Liver (tissue), 9 donors: Measurements from ENCODE around the gene THOP1. TPM values are rescaled to one million over a fixed set of nuclear protein-coding genes. Genes with fewer than 3 reads are reported as not detected.

Source experiments
- DNase-seq: peaks from one replicate; pipeline ENCODE4 v3.0.0-alpha.2; 2017; ENCODE audit warnings: low spot score
- H3K27ac ChIP-seq, 2 donors: one replicate each; pipeline ENCODE4 v1.7.0; 2013; ENCODE audit warnings: inconsistent platforms in 2 of 2, low read length in 2 of 2, control low read depth in 1 of 2, low read depth in 1 of 2, mild to moderate bottlenecking in 1 of 2
- H3K27me3 ChIP-seq, 4 donors: one replicate each; pipeline versions ENCODE4 v1.6.1 to v1.7.0; 2013; ENCODE audit warnings: low read length in 3 of 4, inconsistent platforms in 1 of 4, mild to moderate bottlenecking in 1 of 4, moderate library complexity in 1 of 4; ENCODE audit not compliant: control insufficient read depth in 4 of 4, insufficient read depth in 4 of 4
- H3K36me3 ChIP-seq, 4 donors: one replicate each; pipeline versions ENCODE4 v1.6.1 to v1.7.0; 2013; ENCODE audit warnings: low read length in 3 of 4, mild to moderate bottlenecking in 3 of 4, low read depth in 1 of 4, moderate library complexity in 1 of 4; ENCODE audit not compliant: control insufficient read depth in 4 of 4, insufficient read depth in 3 of 4
- H3K4me1 ChIP-seq, 4 donors: one replicate each; pipeline versions ENCODE4 v1.6.1 to v1.7.0; 2013; ENCODE audit warnings: low read length in 3 of 4, mild to moderate bottlenecking in 3 of 4, moderate library complexity in 1 of 4; ENCODE audit not compliant: control insufficient read depth in 4 of 4, insufficient read depth in 4 of 4
- H3K4me3 ChIP-seq, 3 donors: one replicate each; pipeline versions ENCODE4 v1.6.1 to v1.7.0; 2013; ENCODE audit warnings: low read length in 3 of 3, control low read depth in 1 of 3, low read depth in 1 of 3, mild to moderate bottlenecking in 1 of 3
- H3K9ac ChIP-seq, 2 donors: one replicate each; pipeline ENCODE4 v1.7.0; 2013; ENCODE audit warnings: low read length in 2 of 2, mild to moderate bottlenecking in 2 of 2, moderate library complexity in 2 of 2, control low read depth in 1 of 2, low read depth in 1 of 2
- H3K9me3 ChIP-seq, 4 donors: one replicate each; pipeline versions ENCODE4 v1.6.1 to v1.7.0; 2013; ENCODE audit warnings: low read length in 3 of 4; ENCODE audit not compliant: control insufficient read depth in 4 of 4
- EGR1 ChIP-seq, 2 donors: IDR thresholded peaks; 2 replicates each; pipeline ENCODE4 v1.6.1; 2016 to 2018; ENCODE audit warnings: antibody characterized with exemption in 2 of 2, low read depth in 2 of 2
- FOXA1 ChIP-seq: IDR thresholded peaks from 2 replicates; pipeline ENCODE4 v1.6.1; 2016; ENCODE audit warnings: antibody characterized with exemption
- FOXA2 ChIP-seq: IDR thresholded peaks from 2 replicates; pipeline ENCODE4 v1.6.1; 2016; ENCODE audit warnings: antibody characterized with exemption
- GABPA ChIP-seq, 2 donors: IDR thresholded peaks in 1 of 2; conservative IDR thresholded peaks in 1 of 2; 2 replicates each; pipeline ENCODE4 v1.6.1; 2016; ENCODE audit warnings: antibody characterized with exemption in 2 of 2, mild to moderate bottlenecking in 1 of 2, moderate library complexity in 1 of 2
- HNF4G ChIP-seq: IDR thresholded peaks from 2 replicates; pipeline ENCODE4 v1.6.1; 2016; ENCODE audit warnings: antibody characterized with exemption
- JUND ChIP-seq, 2 donors: IDR thresholded peaks; 2 replicates each; pipeline ENCODE4 v1.6.1; 2016; ENCODE audit warnings: antibody characterized with exemption in 2 of 2
- NR2F2 ChIP-seq: IDR thresholded peaks from 2 replicates; pipeline ENCODE4 v1.6.1; 2016; ENCODE audit warnings: antibody characterized with exemption
- RAD21 ChIP-seq, 2 donors: IDR thresholded peaks; 2 replicates each; pipeline ENCODE4 v1.6.1; 2016; ENCODE audit warnings: antibody characterized with exemption in 2 of 2, mild to moderate bottlenecking in 2 of 2
- SP1 ChIP-seq: IDR thresholded peaks from 2 replicates; pipeline ENCODE4 v1.6.1; 2018; ENCODE audit warnings: antibody characterized with exemption, mild to moderate bottlenecking
- YY1 ChIP-seq: IDR thresholded peaks from 2 replicates; pipeline ENCODE4 v1.6.1; 2016; ENCODE audit warnings: antibody characterized with exemption, mild to moderate bottlenecking
- WGBS: extraction: QIAGEN DNeasy Blood & Tissue Kit; methylation state at CpG from one replicate; pipeline ENCODE4 v1.1.7; 2013; 5-methylcytosine and 5-hydroxymethylcytosine counted together
- polyA plus RNA-seq, 2 donors: library from polyadenylated mRNA; stranded (reverse) in 1 of 2; unstranded in 1 of 2; fragments of 200-250 nt in 1 of 2; fragments of >200 nt in 1 of 2; fragmentation: Nextera tagmentation in 1 of 2; extraction: Ambion mirVana in 1 of 2; gene quantifications; one replicate each; pipeline versions ENCODE4 v1.2.1 to v1.2.3, GENCODE V29; 2013 to 2015
- total RNA-seq, 2 donors: library from RNA; depleted of rRNA; stranded (reverse); fragments of >200 nt; gene quantifications; one replicate each; pipeline ENCODE4 v1.2.3, GENCODE V29; 2014
- TF ChIP-seq, protein P1 (sequence below): IDR thresholded peaks from 2 replicates; pipeline ENCODE4 v1.6.1; 2016; ENCODE audit warnings: antibody characterized with exemption, mild to moderate bottlenecking
- TF ChIP-seq, protein P2 (sequence below): fragments of 150-350 bp; IDR thresholded peaks from 2 replicates; pipeline ENCODE4 v1.5.1; 2017; ENCODE audit warnings: improper control_type of control experiment, low read depth, low read length; ENCODE audit not compliant: missing input control
- TF ChIP-seq, protein P3 (sequence below): IDR thresholded peaks from 2 replicates; pipeline ENCODE4 v1.6.1; 2016; ENCODE audit warnings: antibody characterized with exemption
- TF ChIP-seq, protein P4 (sequence below): IDR thresholded peaks from 2 replicates; pipeline ENCODE4 v1.6.1; 2016; ENCODE audit warnings: antibody characterized with exemption
- TF ChIP-seq, protein P5 (sequence below): IDR thresholded peaks from 2 replicates; pipeline ENCODE4 v1.6.1; 2016; ENCODE audit warnings: antibody characterized with exemption
- donor health status: healthy.
- donor health status: healthy.
- donor health status: healthy.
- donor health status: healthy.
- donor health status: healthy.

Gene THOP1
- total and polyA plus RNA-seq, 4 donors = 39.1 to 56.2 (median 44.7) TPM

DNA sequence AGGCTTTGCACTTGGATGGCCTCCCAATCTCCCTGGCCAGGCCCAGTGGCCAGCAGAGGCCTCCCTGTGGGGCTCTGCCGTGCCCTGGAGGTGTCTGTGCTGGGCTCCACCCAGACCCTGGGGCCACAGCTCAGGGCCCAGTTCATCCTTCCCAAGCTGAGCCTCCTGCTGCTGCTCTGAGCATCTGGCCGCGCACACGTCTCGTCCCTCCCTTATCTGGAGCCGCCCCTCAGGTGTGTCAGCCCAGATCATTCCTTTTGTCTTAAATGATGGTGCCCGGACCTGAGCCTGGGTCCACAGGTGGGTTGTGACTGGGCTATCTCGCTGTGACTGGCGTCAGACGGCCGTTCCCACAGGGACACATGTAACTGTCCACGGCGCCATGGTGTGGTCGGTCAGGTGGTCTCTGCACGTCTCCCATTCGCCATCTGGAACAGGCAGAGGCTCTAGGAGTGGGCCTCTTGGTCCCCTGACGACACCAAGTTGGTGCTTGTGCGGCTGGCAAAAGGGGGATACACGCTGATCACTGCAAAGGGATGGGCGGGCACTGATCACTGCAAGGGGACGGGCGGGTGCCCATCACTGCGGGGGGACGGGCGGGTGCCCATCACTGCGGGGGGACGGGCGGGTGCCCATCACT is 20.1 kb downstream of the THOP1 start:
- DNase-seq = no peak
- Histone ChIP-seq H3K4me3 (no peak overlapping the region), H3K9ac (no peak overlapping the region), H3K36me3 (peaks cover 0 to 56% (median 8%) of the 10 kb centered on the region in 4 donors), H3K27me3 (no peaks in the 10 kb centered on the region), H3K27ac (no peak overlapping the region), H3K4me1 (peaks cover 0 to 6% (median 2%) of the 10 kb centered on the region in 4 donors), H3K9me3 (no peaks in the 10 kb centered on the region)
- no peak for TF ChIP-seq FOXA1
- no peak for TF ChIP-seq RAD21 (IDR thresholded peaks at IDR 0.05)
- TF ChIP-seq, protein P1, sequence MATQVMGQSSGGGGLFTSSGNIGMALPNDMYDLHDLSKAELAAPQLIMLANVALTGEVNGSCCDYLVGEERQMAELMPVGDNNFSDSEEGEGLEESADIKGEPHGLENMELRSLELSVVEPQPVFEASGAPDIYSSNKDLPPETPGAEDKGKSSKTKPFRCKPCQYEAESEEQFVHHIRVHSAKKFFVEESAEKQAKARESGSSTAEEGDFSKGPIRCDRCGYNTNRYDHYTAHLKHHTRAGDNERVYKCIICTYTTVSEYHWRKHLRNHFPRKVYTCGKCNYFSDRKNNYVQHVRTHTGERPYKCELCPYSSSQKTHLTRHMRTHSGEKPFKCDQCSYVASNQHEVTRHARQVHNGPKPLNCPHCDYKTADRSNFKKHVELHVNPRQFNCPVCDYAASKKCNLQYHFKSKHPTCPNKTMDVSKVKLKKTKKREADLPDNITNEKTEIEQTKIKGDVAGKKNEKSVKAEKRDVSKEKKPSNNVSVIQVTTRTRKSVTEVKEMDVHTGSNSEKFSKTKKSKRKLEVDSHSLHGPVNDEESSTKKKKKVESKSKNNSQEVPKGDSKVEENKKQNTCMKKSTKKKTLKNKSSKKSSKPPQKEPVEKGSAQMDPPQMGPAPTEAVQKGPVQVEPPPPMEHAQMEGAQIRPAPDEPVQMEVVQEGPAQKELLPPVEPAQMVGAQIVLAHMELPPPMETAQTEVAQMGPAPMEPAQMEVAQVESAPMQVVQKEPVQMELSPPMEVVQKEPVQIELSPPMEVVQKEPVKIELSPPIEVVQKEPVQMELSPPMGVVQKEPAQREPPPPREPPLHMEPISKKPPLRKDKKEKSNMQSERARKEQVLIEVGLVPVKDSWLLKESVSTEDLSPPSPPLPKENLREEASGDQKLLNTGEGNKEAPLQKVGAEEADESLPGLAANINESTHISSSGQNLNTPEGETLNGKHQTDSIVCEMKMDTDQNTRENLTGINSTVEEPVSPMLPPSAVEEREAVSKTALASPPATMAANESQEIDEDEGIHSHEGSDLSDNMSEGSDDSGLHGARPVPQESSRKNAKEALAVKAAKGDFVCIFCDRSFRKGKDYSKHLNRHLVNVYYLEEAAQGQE = no peak
- no peak for TF ChIP-seq JUND (IDR thresholded peaks at IDR 0.05)
- TF ChIP-seq, protein P2, sequence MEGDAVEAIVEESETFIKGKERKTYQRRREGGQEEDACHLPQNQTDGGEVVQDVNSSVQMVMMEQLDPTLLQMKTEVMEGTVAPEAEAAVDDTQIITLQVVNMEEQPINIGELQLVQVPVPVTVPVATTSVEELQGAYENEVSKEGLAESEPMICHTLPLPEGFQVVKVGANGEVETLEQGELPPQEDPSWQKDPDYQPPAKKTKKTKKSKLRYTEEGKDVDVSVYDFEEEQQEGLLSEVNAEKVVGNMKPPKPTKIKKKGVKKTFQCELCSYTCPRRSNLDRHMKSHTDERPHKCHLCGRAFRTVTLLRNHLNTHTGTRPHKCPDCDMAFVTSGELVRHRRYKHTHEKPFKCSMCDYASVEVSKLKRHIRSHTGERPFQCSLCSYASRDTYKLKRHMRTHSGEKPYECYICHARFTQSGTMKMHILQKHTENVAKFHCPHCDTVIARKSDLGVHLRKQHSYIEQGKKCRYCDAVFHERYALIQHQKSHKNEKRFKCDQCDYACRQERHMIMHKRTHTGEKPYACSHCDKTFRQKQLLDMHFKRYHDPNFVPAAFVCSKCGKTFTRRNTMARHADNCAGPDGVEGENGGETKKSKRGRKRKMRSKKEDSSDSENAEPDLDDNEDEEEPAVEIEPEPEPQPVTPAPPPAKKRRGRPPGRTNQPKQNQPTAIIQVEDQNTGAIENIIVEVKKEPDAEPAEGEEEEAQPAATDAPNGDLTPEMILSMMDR = no peak
- no peak for TF ChIP-seq HNF4G
- TF ChIP-seq, protein P3, sequence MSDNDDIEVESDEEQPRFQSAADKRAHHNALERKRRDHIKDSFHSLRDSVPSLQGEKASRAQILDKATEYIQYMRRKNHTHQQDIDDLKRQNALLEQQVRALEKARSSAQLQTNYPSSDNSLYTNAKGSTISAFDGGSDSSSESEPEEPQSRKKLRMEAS = no peak
- TF ChIP-seq, protein P4, sequence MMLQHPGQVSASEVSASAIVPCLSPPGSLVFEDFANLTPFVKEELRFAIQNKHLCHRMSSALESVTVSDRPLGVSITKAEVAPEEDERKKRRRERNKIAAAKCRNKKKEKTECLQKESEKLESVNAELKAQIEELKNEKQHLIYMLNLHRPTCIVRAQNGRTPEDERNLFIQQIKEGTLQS = no peak
- TF ChIP-seq GABPA (IDR thresholded peaks at IDR 0.05 in 1 of 2, conservative IDR thresholded peaks at IDR 0.05 in 1 of 2) = no peak
- TF ChIP-seq SP1 = no peak
- WGBS = 98% methylated on average over 27 of the region's 28 CpGs

DNA sequence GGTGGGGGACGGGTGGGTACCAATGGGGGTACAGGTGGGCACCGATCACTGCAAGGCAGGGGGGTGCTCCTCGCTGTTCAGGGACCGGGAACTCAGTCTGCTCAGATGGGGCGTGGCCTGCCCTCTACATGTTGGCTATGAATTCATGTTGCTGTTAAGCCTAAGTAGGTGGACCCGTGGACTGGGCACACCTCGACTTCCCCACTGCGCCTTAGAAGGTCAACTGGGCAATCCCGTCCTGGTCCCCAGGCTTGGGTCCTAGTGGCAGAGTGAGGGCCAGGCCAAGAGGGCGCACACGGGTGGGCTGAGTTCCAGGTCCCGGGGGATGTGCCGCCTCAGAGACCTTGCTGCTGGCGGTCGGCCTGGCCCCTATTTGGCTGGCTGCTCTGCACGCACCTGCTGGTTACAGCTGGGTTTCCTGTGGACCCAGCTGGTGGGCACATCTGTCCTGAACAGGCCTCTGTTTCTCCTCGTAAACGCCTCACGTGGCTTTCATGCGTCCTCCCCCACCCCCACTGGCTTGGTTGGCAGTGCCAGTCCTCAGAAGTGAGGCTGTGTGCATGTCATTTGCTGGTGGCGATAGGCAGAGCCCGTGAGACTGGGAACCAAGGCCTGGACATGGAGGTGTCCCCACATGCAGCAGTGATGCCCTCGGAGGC is 20.8 kb downstream of the THOP1 start:
- no peak overlapping the region for H3K27ac ChIP-seq
- H3K36me3 ChIP-seq = peaks cover 0 to 50% (median 7%) of the 10 kb centered on the region in 4 donors
- H3K9ac ChIP-seq = no peak overlapping the region
- H3K4me3 ChIP-seq = no peak overlapping the region
- H3K27me3 ChIP-seq = no peaks in the 10 kb centered on the region
- no peak for DNase-seq
- WGBS = 97% methylated on average over 23 of the region's 23 CpGs
- TF ChIP-seq EGR1 (IDR thresholded peaks at IDR 0.05; ENCODE audit: low read depth in 2 of 2) = no peak
- TF ChIP-seq NR2F2 = no peak
- no peak for TF ChIP-seq YY1
- no peak for TF ChIP-seq FOXA2
- TF ChIP-seq SP1 = no peak
- TF ChIP-seq, protein P1 = no peak
- TF ChIP-seq, protein P5, sequence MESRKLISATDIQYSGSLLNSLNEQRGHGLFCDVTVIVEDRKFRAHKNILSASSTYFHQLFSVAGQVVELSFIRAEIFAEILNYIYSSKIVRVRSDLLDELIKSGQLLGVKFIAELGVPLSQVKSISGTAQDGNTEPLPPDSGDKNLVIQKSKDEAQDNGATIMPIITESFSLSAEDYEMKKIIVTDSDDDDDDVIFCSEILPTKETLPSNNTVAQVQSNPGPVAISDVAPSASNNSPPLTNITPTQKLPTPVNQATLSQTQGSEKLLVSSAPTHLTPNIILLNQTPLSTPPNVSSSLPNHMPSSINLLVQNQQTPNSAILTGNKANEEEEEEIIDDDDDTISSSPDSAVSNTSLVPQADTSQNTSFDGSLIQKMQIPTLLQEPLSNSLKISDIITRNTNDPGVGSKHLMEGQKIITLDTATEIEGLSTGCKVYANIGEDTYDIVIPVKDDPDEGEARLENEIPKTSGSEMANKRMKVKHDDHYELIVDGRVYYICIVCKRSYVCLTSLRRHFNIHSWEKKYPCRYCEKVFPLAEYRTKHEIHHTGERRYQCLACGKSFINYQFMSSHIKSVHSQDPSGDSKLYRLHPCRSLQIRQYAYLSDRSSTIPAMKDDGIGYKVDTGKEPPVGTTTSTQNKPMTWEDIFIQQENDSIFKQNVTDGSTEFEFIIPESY = no peak
- TF ChIP-seq RAD21 (IDR thresholded peaks at IDR 0.05) = no peak
- TF ChIP-seq, protein P2 = no peak
- H3K9me3 ChIP-seq = no peaks in the 10 kb centered on the region
- peaks cover 4 to 14% (median 8%) of the 10 kb centered on the region in 4 donors for H3K4me1 ChIP-seq
